ENCODE data around the gene TNP2.
A peak's percentile ranks its signal among the peaks of the same experiment; 100 is the strongest.
"Not testable (repeated sequence)": the region's sequence is repeated elsewhere in the genome, so short reads cannot be mapped to it uniquely, and the experiment has no call there.

TNP2 gene

GRCh38 chr16:11239644-11240632 is 29.2 kb downstream of the TNP2 start:
- DNase-seq (ENCODE audit: low spot score) = no peak

GRCh38 chr16:11238272-11239202 is 30.6 kb downstream of the TNP2 start:
- DNase-seq (ENCODE audit: low spot score) = no peak

- no peak for DNase-seq (ENCODE audit: low spot score)
Observed at GRCh38 chr16:11236461-11237254, 32.5 kb downstream of the TNP2 start.

GRCh38 chr16:11235703-11235991 is 33.5 kb downstream of the TNP2 start:
- no peak for DNase-seq (ENCODE audit: low spot score)

- no peak for DNase-seq (ENCODE audit: low spot score)
Observed at GRCh38 chr16:11234884-11235702, 34.0 kb downstream of the TNP2 start.

- no peak for DNase-seq (ENCODE audit: low spot score)
Observed at GRCh38 chr16:11233727-11234376, 35.3 kb downstream of the TNP2 start.

GRCh38 chr16:11232852-11233726 is 36.0 kb downstream of the TNP2 start:
- DNase-seq (ENCODE audit: low spot score) = no peak

GRCh38 chr16:11232302-11232851 is 36.7 kb downstream of the TNP2 start:
- DNase-seq (ENCODE audit: low spot score) = no peak

- DNase-seq (ENCODE audit: low spot score) = no peak
Observed at GRCh38 chr16:11231367-11231970, 37.7 kb downstream of the TNP2 start.

GRCh38 chr16:11229906-11230305 is 39.2 kb downstream of the TNP2 start:
- no peak for DNase-seq (ENCODE audit: low spot score)

- no peak for DNase-seq (ENCODE audit: low spot score)
Observed at GRCh38 chr16:11229432-11229831, 39.7 kb downstream of the TNP2 start.

GRCh38 chr16:11225677-11226549 is 43.2 kb downstream of the TNP2 start:
- no peak for DNase-seq (ENCODE audit: low spot score)

- DNase-seq (ENCODE audit: low spot score) = peak; percentile 61
Observed at GRCh38 chr16:11224894-11225676, 44.0 kb downstream of the TNP2 start.

GRCh38 chr16:11224096-11224893 is 44.8 kb downstream of the TNP2 start:
- no peak for DNase-seq (ENCODE audit: low spot score)

- not testable (repeated sequence) for DNase-seq (ENCODE audit: low spot score)
Observed at GRCh38 chr16:11220507-11220906, 48.6 kb downstream of the TNP2 start.

GRCh38 chr16:11219178-11219577 is 49.9 kb downstream of the TNP2 start:
- DNase-seq (ENCODE audit: low spot score) = no peak

Data from AG08396 (cell line).